OCI-M2 (cell line): ENCODE measurements around the gene LDLRAD4.
"Not testable (repeated sequence)": the region's sequence is repeated elsewhere in the genome, so short reads cannot be mapped to it uniquely, and the experiment has no call there.

Experiments used
- DNase-seq: peaks from one replicate; lab custom pipeline; 2025; ENCODE audit not compliant: unreplicated experiment; lab: John Stamatoyannopoulos, UW

The LDLRAD4 gene

DNA sequence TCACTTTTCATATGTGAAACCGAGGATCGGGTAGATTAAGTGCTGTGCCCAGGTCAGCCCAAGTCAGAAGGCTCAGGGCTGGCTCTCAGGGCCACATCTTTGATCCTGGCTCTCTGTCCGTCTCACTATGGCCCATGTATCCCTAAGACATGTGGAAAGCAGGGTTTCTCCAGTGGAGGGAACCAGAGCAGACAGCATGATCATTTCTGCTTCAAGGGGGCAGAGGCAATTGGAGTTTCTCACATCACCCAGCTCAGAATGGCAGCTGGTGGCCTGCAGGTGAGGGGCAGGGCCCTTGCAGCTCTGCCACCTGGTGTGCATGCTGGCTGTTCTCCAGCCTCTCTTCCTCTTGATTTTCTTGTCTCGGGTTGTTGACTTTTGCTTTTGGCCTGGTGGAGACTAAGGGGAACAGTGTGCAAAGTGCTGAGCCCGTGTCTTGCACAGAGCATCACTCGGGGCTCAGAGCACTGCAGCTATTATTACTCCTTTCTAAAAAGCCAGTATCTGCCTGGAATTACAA, 27.0 kb downstream of the LDLRAD4 start:
- no peak for DNase-seq

DNA sequence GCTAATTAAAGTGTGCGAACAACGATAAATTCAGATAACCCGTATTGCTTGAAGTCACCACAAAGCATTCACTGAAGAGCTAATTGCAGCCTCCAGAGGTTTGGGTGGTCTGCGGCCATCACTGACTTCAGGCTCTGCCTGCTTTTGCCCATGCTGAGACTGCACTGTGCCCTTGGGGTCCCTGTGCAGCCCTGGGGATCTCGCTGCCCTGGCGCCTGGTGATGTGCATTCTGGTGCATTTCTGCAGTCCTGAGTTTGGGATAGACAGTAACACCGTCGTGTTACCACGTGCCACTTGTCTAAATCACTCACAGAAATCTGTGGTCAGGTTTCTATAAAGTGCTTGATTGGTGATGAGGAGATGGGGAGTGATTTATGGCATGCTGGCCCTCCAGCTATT, 27.6 kb downstream of the LDLRAD4 start:
- DNase-seq, result no peak

DNA sequence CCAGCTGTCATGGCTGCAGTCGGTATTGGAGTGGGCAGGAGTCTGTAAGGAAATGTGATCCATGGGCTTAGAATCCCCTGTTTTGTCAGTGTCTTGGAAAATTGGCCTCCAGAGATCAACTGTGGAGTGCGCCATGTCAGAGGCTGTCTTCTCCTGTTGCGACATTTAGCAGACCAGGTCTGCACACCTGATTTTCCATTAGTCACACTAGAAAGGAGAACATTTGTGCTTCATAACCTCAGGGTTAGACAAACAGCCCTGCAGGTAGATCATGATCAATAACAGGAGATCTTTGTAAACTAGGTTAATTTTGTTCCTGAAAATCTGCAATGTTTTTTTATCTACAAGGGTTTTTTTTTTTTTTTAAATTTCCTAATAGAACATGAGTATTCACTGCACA, 28.0 kb downstream of the LDLRAD4 start:
- DNase-seq, result no peak

DNA sequence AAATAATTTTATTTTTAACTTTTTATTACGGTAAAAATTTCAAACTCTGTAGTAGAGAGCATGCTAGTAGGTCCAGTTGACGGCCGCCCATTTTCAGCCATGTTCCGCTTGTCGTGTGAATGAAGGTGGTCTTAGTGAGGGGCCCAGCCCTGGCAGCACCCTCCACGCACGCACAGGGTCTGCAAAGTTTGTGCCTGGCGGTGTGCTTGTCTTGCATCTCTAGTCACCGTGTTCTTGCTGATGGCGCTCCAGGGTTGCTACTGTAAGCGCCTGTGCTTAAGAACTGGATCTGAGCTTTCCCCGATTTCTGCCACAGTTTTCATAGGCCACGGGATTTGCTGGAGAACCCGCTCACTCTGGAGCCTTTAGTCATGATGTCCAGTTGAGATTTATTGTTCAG, 28.9 kb downstream of the LDLRAD4 start:
- no peak for DNase-seq

DNA sequence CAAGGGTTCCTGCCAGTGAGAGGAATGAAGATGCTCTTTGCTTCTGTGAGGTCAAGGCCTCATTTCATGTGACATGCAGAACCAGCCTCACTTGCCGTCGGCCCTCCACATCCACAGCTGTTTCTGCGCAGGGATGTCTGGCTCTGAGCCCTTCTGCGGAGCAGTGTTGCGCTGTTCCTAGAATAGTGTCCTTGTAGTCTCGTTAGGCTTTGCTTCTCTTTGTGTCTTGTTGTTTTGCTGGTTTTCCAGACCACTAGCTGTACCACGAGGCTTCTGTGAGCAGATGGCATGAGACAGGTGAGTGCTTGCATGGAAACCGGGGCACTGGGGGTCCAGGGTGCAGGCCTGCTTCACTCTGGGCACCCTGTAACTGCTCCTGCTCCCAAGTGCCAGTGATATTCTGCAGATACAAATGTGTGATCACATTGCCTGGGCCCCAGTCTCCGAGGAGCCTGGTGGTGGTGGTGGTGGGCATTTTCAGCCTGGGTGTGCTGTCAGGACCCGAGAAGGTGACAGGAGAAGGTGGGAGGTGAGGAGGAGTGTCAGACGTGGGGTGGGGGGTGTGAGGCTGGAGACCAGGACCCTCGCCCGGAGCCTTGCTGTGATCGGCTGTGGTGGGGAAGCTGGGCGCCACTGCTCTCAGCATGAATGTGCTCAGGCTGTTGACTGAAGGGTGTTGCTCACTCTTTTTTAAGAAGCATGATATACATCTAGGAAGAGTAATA, 34.3 kb downstream of the LDLRAD4 start:
- DNase-seq, result no peak

DNA sequence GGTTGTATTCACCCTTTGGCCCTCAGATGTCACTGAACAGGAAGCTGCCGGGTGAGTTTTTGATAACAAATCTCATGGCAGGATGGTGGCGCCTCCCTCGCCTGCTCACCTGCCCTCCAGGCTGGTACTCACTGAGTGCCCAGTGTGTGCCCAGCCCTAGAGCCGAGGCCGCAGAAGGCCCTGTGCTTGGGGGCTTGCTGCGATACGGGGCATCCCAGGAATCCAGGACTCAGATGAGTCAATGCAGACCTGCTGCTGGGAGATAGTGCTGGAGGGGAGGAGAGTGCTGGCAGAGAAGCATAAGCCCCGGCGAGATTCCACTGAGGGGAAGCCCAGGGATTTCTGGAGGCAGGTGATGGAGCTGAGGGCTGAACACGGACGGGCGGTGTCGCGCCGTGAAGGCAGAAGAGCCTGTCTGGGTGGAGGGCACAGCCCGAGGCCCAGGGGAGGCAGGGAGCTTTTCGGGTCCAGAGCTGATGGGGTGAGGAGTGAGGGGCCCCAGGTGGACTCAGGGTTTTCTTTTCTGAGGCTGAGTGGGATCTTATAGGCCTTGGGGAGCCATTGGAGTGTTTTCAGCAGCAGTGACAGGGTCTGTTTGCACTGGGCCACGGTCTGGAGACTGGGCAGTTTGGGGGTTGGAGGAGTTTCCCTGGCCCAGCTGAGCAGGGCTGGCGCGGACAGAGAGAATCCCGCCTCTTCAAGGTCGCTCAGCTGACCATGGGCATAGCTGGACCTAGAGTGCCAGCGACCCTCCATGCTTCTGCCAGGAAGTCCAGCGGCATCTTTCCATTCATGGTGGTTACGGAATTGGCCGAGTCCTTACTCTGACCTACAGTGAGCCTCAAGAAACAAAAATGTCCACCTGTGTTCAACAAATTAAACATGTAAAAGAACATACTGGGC, 35.5 kb downstream of the LDLRAD4 start:
- DNase-seq, result no peak

DNA sequence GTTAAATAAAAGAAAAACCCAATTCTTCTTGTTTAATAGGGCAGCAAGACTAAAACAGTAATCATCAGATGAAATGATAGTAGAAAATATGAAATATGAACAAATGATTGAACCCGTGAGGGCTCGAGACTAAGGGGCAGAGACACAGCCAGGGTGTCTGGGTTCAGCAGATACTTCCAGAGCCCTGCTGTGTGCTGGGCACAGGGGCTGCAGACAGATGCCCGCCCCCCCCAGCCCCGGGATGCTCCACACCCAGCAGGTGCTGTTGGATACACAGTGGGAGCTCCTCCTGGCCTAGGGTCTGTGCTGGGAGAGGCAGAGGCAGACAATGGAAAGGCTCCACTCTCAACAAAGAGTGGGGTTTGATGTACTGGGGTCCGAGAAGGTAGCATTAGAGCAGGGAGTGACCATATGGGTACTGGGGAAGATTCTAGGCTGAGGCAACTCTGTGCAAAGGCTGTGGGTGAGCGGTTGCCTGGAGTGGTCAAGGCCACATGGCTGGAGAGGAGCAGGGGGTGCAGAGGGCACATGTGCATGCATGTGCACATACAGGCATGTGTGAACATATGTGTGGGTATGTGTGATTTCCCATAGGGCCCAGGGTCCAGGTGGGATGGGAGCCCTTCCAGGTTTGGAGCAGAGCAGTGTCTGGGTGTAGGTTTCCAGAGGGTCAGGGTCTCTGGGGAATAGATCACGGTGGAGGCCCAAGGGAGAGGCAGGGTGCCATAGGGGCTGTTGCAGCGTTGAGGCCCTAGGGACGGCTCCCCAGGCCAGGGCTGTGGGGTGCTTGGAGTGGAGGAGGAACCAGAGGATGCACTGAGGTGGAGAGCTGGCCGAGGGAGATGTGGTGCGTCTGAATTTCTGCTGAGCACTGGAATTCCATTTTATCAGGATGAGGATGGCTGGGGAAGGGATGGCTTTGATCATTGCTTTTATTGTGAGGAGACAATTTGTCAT, 36.7 kb downstream of the LDLRAD4 start:
- DNase-seq, result no peak

DNA sequence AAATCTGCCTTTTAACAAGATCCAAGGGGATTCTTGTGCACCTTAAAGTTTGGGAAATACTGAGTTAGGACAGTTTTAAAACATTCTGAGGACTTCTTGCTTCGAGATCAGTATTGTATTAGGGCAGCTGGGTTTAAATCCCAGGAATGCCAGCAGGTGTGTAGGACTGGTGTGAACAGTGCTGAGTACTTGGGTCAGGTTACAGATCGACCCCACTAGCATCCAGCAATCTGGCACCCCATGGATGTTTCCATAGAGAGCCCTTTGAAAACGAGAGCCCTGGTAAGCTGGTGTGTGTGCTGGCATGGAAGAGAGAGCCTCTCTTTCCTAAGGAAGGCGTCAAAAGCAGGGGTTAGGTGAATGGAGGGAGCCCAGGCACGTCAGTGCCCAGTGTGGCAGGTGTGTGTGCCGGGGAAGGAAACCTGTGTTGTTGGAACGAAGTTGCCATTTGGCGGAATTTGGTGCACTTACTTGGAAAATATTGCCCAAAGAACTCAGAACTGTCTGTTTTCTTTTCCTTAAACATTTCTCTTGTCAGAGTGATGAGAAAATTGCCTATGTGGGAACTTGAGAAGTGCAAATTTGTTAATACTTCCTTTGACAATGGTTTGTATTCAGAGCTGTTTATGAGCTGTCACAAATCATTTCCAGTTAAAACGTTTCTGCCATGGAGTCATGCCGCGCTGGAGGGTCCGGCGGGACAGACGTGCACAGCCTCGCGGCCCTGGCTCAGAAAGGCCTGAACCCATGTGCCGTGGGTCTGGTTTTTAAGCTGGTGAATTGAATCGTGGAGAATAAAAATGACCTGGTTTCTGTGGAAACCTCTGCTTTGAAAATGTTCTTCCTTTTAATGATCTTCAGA, 38.1 kb downstream of the LDLRAD4 start:
- no peak for DNase-seq

DNA sequence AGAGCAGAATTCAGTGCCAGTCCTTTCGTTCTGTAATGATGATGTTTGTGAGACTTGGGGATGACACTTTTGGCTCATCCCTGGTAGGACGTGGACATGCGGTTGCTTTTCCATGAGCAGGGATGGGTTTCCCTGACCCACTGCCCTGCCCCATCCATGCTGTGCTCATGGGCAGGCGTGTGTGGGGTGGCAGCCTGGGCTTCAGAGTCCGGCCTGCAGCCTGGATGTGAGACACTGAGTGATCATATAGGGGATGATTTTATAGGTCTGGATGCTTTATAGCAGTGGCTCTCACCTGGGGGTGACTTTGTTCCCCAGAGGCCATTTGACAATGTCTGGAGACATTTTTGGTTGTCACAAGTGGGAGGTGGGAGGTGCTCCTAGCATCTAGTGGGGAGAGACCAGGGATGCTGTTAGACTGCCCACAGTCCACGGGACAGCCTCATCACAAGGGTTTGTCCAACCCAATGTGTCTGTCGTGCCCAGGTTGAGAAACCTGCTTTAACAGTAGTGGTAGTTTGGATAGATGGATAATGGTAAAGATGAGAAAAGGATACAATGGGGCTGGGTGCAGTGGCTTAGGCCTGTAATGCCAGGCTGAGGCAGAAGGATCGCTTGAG, 38.9 kb downstream of the LDLRAD4 start:
- DNase-seq, result no peak

DNA sequence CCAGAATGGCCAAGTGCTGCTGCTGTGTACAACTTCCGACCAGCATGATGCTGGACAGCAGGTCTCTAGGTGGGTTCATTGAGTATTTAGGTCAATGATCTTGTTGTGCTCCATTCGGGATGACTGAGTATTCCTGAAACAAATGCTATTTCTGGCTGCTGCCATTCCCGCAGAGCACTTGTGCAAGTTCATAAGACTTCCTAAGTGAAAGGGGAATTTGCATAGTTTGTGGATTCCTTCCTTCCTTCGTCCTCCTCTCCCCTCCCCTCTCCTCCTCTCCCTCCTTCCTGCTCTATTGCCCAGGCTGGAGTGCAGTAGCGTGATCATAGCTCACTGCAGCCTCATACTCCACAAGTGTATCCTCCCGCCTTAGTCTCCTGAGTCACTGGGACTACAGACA, 40.4 kb downstream of the LDLRAD4 start:
- DNase-seq, result no peak

DNA sequence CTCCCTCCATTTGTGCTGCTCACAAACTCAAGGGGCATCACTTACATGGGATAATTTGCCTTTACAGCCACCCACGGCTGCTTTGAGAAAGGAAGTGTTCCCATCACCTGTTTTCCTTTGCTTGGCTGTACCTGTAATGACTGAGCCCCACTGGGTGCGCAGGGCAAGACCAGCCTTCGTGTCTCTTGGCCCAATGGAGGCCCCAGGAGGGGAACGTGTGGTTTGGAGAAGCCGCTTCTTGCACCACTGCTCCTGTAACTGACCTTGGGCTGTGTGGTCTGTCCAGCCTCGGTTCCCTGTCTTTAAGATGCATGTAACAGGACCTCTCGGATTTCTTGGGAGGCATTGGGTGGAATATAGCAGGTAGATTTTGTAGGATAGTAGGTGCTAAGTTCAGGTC, 41.1 kb downstream of the LDLRAD4 start:
- no peak for DNase-seq

DNA sequence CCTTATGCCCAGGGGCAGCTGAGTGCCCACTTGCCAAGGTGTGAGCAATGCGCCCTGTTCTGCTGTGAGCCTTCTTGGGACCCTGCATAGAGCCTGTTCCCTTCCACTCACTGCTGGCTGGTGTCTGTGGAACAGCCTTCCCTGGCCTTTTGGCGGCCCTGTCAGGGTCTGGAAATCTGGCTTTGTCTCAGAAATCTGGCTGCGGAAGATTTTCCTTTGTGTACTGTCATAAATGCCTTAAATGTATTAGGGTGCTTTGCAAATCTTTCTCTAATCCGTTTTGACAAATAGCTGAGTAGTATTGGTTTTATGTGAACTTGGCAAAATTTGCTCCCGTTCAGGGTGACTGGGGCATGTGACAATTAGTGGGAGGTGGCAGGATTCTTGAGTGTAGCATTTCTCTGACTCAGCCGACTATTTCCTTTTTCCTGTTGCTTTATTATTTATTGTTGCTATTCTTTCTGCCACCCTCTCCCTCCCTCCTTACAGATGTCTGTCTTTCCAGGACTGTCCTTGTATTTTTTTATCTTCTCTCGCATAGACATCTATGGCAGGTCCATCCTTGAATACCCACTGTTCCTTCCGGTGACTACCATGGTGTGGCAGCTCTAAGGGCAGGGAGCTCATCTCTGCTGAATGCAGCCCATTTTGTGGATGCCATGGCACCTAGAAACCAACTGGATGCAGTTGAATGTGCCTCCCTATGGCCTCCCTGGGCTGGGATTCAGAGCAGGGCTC, 41.8 kb downstream of the LDLRAD4 start:
- no peak for DNase-seq

DNA sequence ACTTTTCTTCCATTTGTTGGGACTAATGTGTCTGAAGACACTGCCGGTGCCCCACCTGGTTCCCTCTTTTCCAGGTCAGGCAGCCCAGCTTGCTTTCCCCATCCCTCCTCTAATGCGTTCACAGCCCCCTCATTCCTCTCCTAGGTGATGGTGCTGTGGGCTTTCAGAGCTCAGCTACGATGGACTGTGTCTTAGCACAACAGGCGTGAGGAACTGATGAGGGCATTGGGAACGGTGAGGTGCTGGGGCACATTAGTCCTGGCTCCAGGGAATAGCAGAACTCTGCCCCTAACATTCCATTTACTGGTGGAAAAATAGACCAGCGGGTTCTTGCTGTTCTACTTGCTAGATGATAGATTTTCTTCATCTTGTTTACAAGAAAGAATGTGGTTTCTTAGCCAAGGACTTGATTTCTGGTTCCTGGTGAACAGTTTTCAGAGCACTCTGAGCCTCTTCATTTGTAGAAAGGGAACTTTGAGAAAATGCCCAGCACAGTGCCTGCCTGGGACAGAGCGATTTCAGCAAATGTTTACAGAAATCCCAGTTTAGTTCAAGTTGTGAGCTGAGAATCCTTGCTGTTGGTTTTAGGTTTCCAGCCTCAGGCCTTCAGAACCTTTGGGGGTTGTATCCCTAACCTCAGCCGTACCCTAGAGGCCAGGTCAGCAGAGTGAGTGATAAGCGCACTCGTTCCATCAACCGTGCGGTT, 42.5 kb downstream of the LDLRAD4 start:
- no peak for DNase-seq

DNA sequence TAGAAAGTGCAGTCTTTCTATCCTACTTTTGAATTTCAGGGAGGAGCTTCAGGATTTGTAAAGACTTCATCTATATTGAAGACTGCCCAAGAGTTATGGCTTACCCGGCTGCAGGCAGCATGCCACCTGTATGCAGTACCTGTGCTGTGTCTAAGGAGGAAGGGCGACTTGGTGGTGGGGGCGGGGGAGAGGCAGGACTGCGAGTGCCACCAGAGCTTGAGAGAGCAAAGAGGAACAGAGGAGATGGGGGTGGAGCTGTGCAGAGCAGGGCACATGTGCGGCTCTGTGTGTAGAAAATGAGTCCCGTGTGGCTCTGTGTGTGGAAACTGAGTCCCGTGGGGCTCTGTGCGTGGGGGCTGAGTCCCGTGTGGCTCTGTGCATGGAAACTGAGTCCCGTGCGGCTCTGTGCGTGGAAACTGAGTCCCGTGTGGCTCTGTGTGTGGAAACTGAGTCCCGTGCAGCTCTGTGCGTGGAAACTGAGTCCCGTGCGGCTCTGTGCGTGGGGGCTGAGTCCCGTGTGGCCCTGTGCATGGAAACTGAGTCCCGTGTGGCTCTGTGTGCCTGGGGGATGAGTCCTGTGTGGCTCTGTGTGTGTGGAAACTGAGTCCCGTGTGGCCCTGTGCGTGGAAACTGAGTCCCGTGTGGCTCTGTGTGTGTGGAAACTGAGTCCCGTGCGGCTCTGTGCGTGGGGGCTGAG, 43.2 kb downstream of the LDLRAD4 start:
- no peak for DNase-seq

DNA sequence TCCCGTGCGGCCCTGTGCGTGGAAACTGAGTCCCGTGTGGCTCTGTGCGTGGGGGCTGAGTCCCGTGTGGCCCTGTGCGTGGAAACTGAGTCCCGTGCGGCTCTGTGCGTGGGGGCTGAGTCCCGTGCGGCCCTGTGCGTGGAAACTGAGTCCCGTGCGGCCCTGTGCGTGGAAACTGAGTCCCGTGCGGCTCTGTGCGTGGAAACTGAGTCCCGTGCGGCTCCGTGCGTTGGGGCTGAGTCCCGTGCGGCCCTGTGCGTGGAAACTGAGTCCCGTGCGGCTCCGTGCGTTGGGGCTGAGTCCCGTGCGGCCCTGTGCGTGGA, 43.8 kb downstream of the LDLRAD4 start:
- not testable (repeated sequence) for DNase-seq

DNA sequence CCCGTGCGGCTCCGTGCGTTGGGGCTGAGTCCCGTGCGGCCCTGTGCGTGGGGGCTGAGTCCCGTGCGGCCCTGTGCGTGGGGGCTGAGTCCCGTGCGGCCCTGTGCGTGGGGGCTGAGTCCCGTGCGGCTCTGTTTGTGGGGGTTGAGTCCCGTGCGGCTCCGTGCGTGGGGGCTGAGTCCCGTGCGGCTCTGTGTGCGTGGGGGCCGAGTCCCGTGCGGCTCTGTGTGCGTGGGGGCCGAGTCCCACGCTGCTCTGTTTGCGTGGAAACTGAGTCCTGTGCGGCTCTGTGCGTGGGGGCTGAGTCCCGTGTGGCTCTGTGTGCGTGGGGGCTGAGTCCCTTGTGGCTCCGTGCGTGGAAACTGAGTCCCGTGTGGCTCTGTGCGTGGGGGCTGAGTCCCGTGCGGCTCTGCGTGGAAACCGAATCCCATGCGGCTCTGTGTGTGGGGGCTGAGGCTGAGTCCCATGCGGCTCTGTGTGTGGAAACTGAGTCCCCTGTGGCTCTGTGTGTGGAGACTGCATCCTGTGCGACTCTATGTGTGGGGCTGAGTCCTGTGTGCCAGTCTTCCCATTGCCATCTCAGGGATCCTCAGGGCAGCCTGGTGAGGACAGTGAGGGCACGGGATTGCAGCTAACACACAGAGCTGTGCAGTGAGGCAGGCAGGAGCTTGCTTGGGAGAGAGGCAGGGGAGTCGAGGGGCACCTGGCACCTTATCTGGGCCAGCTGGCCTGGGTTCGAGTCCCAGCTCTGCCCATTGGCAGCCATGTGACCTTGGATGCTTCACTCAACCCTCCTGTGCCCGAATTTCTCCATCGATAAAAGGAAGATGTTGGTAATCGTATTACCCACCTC, 44.5 kb downstream of the LDLRAD4 start:
- DNase-seq, result no peak
